Vagina (tissue), 2 donors: ENCODE data around the gene RUNX3.

Experiments used
- POLR2A ChIP-seq, 2 donors: fragments of 450-650 bp; IDR thresholded peaks; one replicate each; pipeline ENCODE4 v1.6.1; 2017; ENCODE audit warnings: antibody characterized with exemption in 2 of 2, mild to moderate bottlenecking in 2 of 2, moderate library complexity in 2 of 2
- POLR2AphosphoS5 ChIP-seq, 2 donors: sonication (generic); formaldehyde crosslinking; IDR thresholded peaks; one replicate each; pipeline ENCODE4 v1.9.0; 2017; ENCODE audit warnings: antibody characterized with exemption in 2 of 2, mild to moderate bottlenecking in 2 of 2, low read depth in 1 of 2; ENCODE audit not compliant: insufficient read depth in 1 of 2
- TF ChIP-seq, protein P1 (sequence below), 3 experiments: fragments of 450-650 bp in 2 of 3; fragments of 200-600 bp in 1 of 3; sonication (generic) in 1 of 3; IDR thresholded peaks; one replicate each; pipeline ENCODE4 v1.5.1; 2017 to 2019; ENCODE audit warnings: antibody characterized with exemption in 3 of 3, mild to moderate bottlenecking in 2 of 3, moderate library complexity in 2 of 3

DNA sequence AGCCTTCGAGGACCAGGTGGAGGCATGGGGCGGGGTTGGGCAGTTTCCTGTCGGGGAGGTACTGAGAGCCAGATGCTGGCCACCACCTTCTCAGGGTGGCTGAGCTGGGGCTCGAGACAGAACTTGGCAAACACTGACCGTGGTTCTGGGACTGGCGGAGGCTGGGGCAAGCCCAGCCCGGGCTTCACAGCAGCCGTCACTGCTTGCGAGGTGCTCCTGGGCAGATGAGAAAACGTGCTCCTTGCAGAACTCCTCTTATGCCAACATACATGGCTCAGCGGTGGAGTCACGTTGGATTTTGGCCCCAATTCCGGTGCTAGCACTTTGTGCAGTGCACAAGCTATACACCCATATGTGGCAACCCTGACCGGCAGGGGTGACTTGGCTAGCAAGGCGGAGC lies 69.2 kb downstream of the RUNX3 start:
- TF ChIP-seq, protein P1, sequence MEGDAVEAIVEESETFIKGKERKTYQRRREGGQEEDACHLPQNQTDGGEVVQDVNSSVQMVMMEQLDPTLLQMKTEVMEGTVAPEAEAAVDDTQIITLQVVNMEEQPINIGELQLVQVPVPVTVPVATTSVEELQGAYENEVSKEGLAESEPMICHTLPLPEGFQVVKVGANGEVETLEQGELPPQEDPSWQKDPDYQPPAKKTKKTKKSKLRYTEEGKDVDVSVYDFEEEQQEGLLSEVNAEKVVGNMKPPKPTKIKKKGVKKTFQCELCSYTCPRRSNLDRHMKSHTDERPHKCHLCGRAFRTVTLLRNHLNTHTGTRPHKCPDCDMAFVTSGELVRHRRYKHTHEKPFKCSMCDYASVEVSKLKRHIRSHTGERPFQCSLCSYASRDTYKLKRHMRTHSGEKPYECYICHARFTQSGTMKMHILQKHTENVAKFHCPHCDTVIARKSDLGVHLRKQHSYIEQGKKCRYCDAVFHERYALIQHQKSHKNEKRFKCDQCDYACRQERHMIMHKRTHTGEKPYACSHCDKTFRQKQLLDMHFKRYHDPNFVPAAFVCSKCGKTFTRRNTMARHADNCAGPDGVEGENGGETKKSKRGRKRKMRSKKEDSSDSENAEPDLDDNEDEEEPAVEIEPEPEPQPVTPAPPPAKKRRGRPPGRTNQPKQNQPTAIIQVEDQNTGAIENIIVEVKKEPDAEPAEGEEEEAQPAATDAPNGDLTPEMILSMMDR (IDR thresholded peaks at IDR 0.05): no peak
- TF ChIP-seq POLR2A (IDR thresholded peaks at IDR 0.05): no peak
- no peak for TF ChIP-seq POLR2AphosphoS5 (IDR thresholded peaks at IDR 0.05; ENCODE audit: insufficient read depth in 1 of 2, low read depth in 1 of 2)
